ENCODE measurements around the gene CD44. TPM values are rescaled to one million over a fixed set of nuclear protein-coding genes. Genes with fewer than 3 reads are reported as not detected.

The CD44 gene
- total RNA-seq, 1 experiment from 2014 or later, result 143 TPM

- in situ Hi-C loops (cut with HindIII; ENCODE audit: low pct_unique_long_range_greater_than_20kb, low sequenced_read_pairs), result no loop called here
- DNase-seq (ENCODE audit: low read depth, low spot score), result no peak
Measured at GRCh38 chr11:35250192-35250591, 111.2 kb downstream of the CD44 start.

GRCh38 chr11:35250621-35251020 lies 111.7 kb downstream of the CD44 start:
- in situ Hi-C loops (cut with HindIII; ENCODE audit: low pct_unique_long_range_greater_than_20kb, low sequenced_read_pairs), result no loop called here
- no peak for DNase-seq (ENCODE audit: low read depth, low spot score)

GRCh38 chr11:35253237-35253636 lies 114.3 kb downstream of the CD44 start:
- DNase-seq (ENCODE audit: low read depth, low spot score), result no peak
- in situ Hi-C loops (cut with HindIII; ENCODE audit: low pct_unique_long_range_greater_than_20kb, low sequenced_read_pairs), result no loop called here

GRCh38 chr11:35255514-35255913 lies 116.5 kb downstream of the CD44 start:
- DNase-seq (ENCODE audit: low read depth, low spot score), result no peak
- in situ Hi-C loops (cut with HindIII; ENCODE audit: low pct_unique_long_range_greater_than_20kb, low sequenced_read_pairs), result no loop called here

GRCh38 chr11:35256296-35256695 lies 117.3 kb downstream of the CD44 start:
- DNase-seq (ENCODE audit: low read depth, low spot score), result no peak
- in situ Hi-C loops (cut with HindIII; ENCODE audit: low pct_unique_long_range_greater_than_20kb, low sequenced_read_pairs), result no loop called here

GRCh38 chr11:35257281-35257680 lies 118.3 kb downstream of the CD44 start:
- in situ Hi-C loops (cut with HindIII; ENCODE audit: low pct_unique_long_range_greater_than_20kb, low sequenced_read_pairs), result no loop called here
- no peak for DNase-seq (ENCODE audit: low read depth, low spot score)

- no peak for DNase-seq (ENCODE audit: low read depth, low spot score)
- in situ Hi-C loops (cut with HindIII; ENCODE audit: low pct_unique_long_range_greater_than_20kb, low sequenced_read_pairs), result no loop called here
Measured at GRCh38 chr11:35259529-35259928, 120.6 kb downstream of the CD44 start.

GRCh38 chr11:35260342-35260985 lies 121.5 kb downstream of the CD44 start:
- in situ Hi-C loops (cut with HindIII; ENCODE audit: low pct_unique_long_range_greater_than_20kb, low sequenced_read_pairs), result no loop called here
- no peak for DNase-seq (ENCODE audit: low read depth, low spot score)

- DNase-seq (ENCODE audit: low read depth, low spot score), result no peak
- in situ Hi-C loops (cut with HindIII; ENCODE audit: low pct_unique_long_range_greater_than_20kb, low sequenced_read_pairs), result no loop called here
Measured at GRCh38 chr11:35261197-35261596, 122.2 kb downstream of the CD44 start.

- in situ Hi-C loops (cut with HindIII; ENCODE audit: low pct_unique_long_range_greater_than_20kb, low sequenced_read_pairs), result no loop called here
- DNase-seq (ENCODE audit: low read depth, low spot score), result no peak
Measured at GRCh38 chr11:35262056-35262455, 123.1 kb downstream of the CD44 start.

GRCh38 chr11:35262735-35263134 lies 123.8 kb downstream of the CD44 start:
- in situ Hi-C loops (cut with HindIII; ENCODE audit: low pct_unique_long_range_greater_than_20kb, low sequenced_read_pairs), result no loop called here
- DNase-seq (ENCODE audit: low read depth, low spot score), result no peak

- no peak for DNase-seq (ENCODE audit: low read depth, low spot score)
- in situ Hi-C loops (cut with HindIII; ENCODE audit: low pct_unique_long_range_greater_than_20kb, low sequenced_read_pairs), result no loop called here
Measured at GRCh38 chr11:35265755-35266454, 126.9 kb downstream of the CD44 start.

GRCh38 chr11:35267504-35267903 lies 128.5 kb downstream of the CD44 start:
- no peak for DNase-seq (ENCODE audit: low read depth, low spot score)
- in situ Hi-C loops (cut with HindIII; ENCODE audit: low pct_unique_long_range_greater_than_20kb, low sequenced_read_pairs), result no loop called here

- in situ Hi-C loops (cut with HindIII; ENCODE audit: low pct_unique_long_range_greater_than_20kb, low sequenced_read_pairs), result no loop called here
- DNase-seq (ENCODE audit: low read depth, low spot score), result no peak
Measured at GRCh38 chr11:35270342-35270741, 131.4 kb downstream of the CD44 start.

GRCh38 chr11:35271031-35271430 lies 132.1 kb downstream of the CD44 start:
- in situ Hi-C loops (cut with HindIII; ENCODE audit: low pct_unique_long_range_greater_than_20kb, low sequenced_read_pairs), result no loop called here
- no peak for DNase-seq (ENCODE audit: low read depth, low spot score)

- in situ Hi-C loops (cut with HindIII; ENCODE audit: low pct_unique_long_range_greater_than_20kb, low sequenced_read_pairs), result no loop called here
- DNase-seq (ENCODE audit: low read depth, low spot score), result no peak
Measured at GRCh38 chr11:35272391-35272902, 133.5 kb downstream of the CD44 start.

- in situ Hi-C loops (cut with HindIII; ENCODE audit: low pct_unique_long_range_greater_than_20kb, low sequenced_read_pairs), result no loop called here
- DNase-seq (ENCODE audit: low read depth, low spot score), result peak; percentile 13
Measured at GRCh38 chr11:35274909-35275785, 136.2 kb downstream of the CD44 start.

- DNase-seq (ENCODE audit: low read depth, low spot score), result no peak
- in situ Hi-C loops (cut with HindIII; ENCODE audit: low pct_unique_long_range_greater_than_20kb, low sequenced_read_pairs), result no loop called here
Measured at GRCh38 chr11:35275786-35276170, 136.8 kb downstream of the CD44 start.

Data from SK-MEL-5 (cell line).